ENCODE measurements around the gene DZIP1L. TPM values are rescaled to one million over a fixed set of nuclear protein-coding genes. Genes with fewer than 3 reads are reported as not detected.

DZIP1L gene
- total RNA-seq, 1 experiment from 2014 or later, result 16.5 TPM

- TF ChIP-seq CTCF (IDR thresholded peaks at IDR 0.05; ENCODE audit: unreplicated experiment), result no peak
- BruUV-seq (replicated peaks), result no TSS peak
- H3K4me3 Mint-ChIP-seq (ENCODE audit: low read depth, unreplicated experiment), result no peak overlapping the region
- no peaks in the 10 kb centered on the region for H3K9me3 Mint-ChIP-seq (ENCODE audit: low read depth, unreplicated experiment)
- peaks cover 7% of the 10 kb centered on the region for H3K36me3 Mint-ChIP-seq (ENCODE audit: insufficient read depth, unreplicated experiment)
- no peak for DNase-seq
- H3K27me3 Mint-ChIP-seq (ENCODE audit: unreplicated experiment), result no peaks in the 10 kb centered on the region
- peaks cover 21% of the 10 kb centered on the region for H3K4me1 Mint-ChIP-seq (ENCODE audit: low read depth, unreplicated experiment)
- CTCF ChIA-PET, result no interaction called here
- no peak overlapping the region for H3K27ac Mint-ChIP-seq (ENCODE audit: unreplicated experiment)
- intact Hi-C loops (cut with micrococcal nuclease; ENCODE audit: unreplicated experiment), result no loop called here
These were observed 37.3 kb downstream of the DZIP1L start for GRCh38 chr3:138078096-138078495.

GRCh38 chr3:138072796-138073195 is 42.6 kb downstream of the DZIP1L start:
- DNase-seq, result no peak
- H3K4me1 Mint-ChIP-seq (ENCODE audit: low read depth, unreplicated experiment), result no peaks in the 10 kb centered on the region
- H3K27ac Mint-ChIP-seq (ENCODE audit: unreplicated experiment), result no peak overlapping the region
- BruUV-seq (replicated peaks), result no TSS peak
- intact Hi-C loops (cut with micrococcal nuclease; ENCODE audit: unreplicated experiment), result no loop called here
- no peaks in the 10 kb centered on the region for H3K27me3 Mint-ChIP-seq (ENCODE audit: unreplicated experiment)
- H3K4me3 Mint-ChIP-seq (ENCODE audit: low read depth, unreplicated experiment), result no peak overlapping the region
- no peaks in the 10 kb centered on the region for H3K9me3 Mint-ChIP-seq (ENCODE audit: low read depth, unreplicated experiment)
- TF ChIP-seq CTCF (IDR thresholded peaks at IDR 0.05; ENCODE audit: unreplicated experiment), result no peak
- CTCF ChIA-PET, result interaction anchor here (1.0 to 1.1 kb wide), 2 partner anchors 43 to 47 kb away, joined by 3 to 7 read pairs; partner anchors contain the start of gene DZIP1L
- H3K36me3 Mint-ChIP-seq (ENCODE audit: insufficient read depth, unreplicated experiment), result no peaks in the 10 kb centered on the region

- no peak for DNase-seq
- Mint-ChIP-seq H3K9me3 (ENCODE audit: low read depth, unreplicated experiment) (no peaks in the 10 kb centered on the region), H3K36me3 (ENCODE audit: insufficient read depth, unreplicated experiment) (no peaks in the 10 kb centered on the region), H3K27me3 (ENCODE audit: unreplicated experiment) (no peaks in the 10 kb centered on the region), H3K4me3 (ENCODE audit: low read depth, unreplicated experiment) (no peak overlapping the region), H3K27ac (ENCODE audit: unreplicated experiment) (no peak overlapping the region), H3K4me1 (ENCODE audit: low read depth, unreplicated experiment) (no peaks in the 10 kb centered on the region)
- intact Hi-C loops (cut with micrococcal nuclease; ENCODE audit: unreplicated experiment), result no loop called here
- no peak for TF ChIP-seq CTCF (IDR thresholded peaks at IDR 0.05; ENCODE audit: unreplicated experiment)
- CTCF ChIA-PET, result interaction anchor here (1.2 to 2.4 kb wide), 2 partner anchors 13 to 49 kb away, joined by 3 to 20 read pairs; no protein-coding TSS in a partner anchor
- BruUV-seq (replicated peaks), result no TSS peak
These were observed 45.4 kb downstream of the DZIP1L start for GRCh38 chr3:138070006-138070405.

GRCh38 chr3:138068579-138069174 is 46.7 kb downstream of the DZIP1L start:
- CTCF ChIA-PET, result interaction anchor here (1.2 to 2.4 kb wide), 2 partner anchors 14 to 50 kb away, joined by 3 to 20 read pairs; no protein-coding TSS in a partner anchor
- no peak overlapping the region for H3K27ac Mint-ChIP-seq (ENCODE audit: unreplicated experiment)
- intact Hi-C loops (cut with micrococcal nuclease; ENCODE audit: unreplicated experiment), result loop anchor here (1.0 kb wide), 1 partner anchor 51 kb away; no protein-coding TSS in a partner anchor
- DNase-seq, result peak; percentile 90
- BruUV-seq (replicated peaks), result no TSS peak
- no peaks in the 10 kb centered on the region for H3K4me1 Mint-ChIP-seq (ENCODE audit: low read depth, unreplicated experiment)
- no peaks in the 10 kb centered on the region for H3K27me3 Mint-ChIP-seq (ENCODE audit: unreplicated experiment)
- no peaks in the 10 kb centered on the region for H3K36me3 Mint-ChIP-seq (ENCODE audit: insufficient read depth, unreplicated experiment)
- no peak overlapping the region for H3K4me3 Mint-ChIP-seq (ENCODE audit: low read depth, unreplicated experiment)
- peak; percentile 98 for TF ChIP-seq CTCF (IDR thresholded peaks at IDR 0.05; ENCODE audit: unreplicated experiment)
- no peaks in the 10 kb centered on the region for H3K9me3 Mint-ChIP-seq (ENCODE audit: low read depth, unreplicated experiment)

Measured in Calu3 (cell line).